ENCODE measurements around the gene OR1J4.

The OR1J4 gene

DNA sequence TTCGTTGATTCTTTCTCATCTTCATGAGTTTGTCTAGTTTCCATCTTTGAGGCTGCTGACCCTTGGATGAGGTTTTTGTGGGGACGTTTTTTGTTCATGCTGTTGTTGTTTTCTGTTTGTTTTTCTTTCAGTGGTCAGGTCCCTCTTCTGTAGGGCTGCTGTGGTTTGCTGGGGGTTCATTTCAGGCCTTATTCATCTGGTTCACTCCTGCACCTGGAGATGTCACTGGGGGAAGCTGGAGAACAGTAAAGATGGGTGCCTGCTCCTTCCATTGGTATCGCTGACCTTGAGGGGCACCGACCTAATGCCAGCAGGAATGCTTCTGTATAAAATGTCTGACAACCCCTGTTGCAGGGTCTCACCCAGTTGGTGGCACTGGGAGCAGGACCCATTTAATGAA is 42.5 kb downstream of the OR1J4 start:
- Histone ChIP-seq H3K4me1 (ENCODE audit: control insufficient read depth, insufficient read depth, low read length, poor library complexity, severe bottlenecking) (no peaks in the 10 kb centered on the region), H3K27ac (ENCODE audit: insufficient read depth, low read length, poor library complexity, severe bottlenecking) (no peak overlapping the region), H3K27me3 (replicated peaks; ENCODE audit: control insufficient read depth, insufficient read depth, low read length, poor library complexity, severe bottlenecking) (no peaks in the 10 kb centered on the region), H3K9me3 (ENCODE audit: control insufficient read depth, low read length) (no peaks in the 10 kb centered on the region), H3K36me3 (ENCODE audit: control insufficient read depth, insufficient read depth, low read length) (no peaks in the 10 kb centered on the region), H3K4me3 (ENCODE audit: insufficient read depth, low read depth, low read length, poor library complexity, severe bottlenecking) (no peak overlapping the region)
- DNase-seq = no peak

GRCh38 chr9:122562134-122562760 is 43.3 kb downstream of the OR1J4 start:
- no peaks in the 10 kb centered on the region for H3K9me3 ChIP-seq (ENCODE audit: control insufficient read depth, low read length)
- H3K36me3 ChIP-seq (ENCODE audit: control insufficient read depth, insufficient read depth, low read length) = no peaks in the 10 kb centered on the region
- H3K27ac ChIP-seq (ENCODE audit: insufficient read depth, low read length, poor library complexity, severe bottlenecking) = no peak overlapping the region
- no peaks in the 10 kb centered on the region for H3K27me3 ChIP-seq (replicated peaks; ENCODE audit: control insufficient read depth, insufficient read depth, low read length, poor library complexity, severe bottlenecking)
- DNase-seq = no peak
- H3K4me1 ChIP-seq (ENCODE audit: control insufficient read depth, insufficient read depth, low read length, poor library complexity, severe bottlenecking) = no peaks in the 10 kb centered on the region
- no peak overlapping the region for H3K4me3 ChIP-seq (ENCODE audit: insufficient read depth, low read depth, low read length, poor library complexity, severe bottlenecking)

DNA sequence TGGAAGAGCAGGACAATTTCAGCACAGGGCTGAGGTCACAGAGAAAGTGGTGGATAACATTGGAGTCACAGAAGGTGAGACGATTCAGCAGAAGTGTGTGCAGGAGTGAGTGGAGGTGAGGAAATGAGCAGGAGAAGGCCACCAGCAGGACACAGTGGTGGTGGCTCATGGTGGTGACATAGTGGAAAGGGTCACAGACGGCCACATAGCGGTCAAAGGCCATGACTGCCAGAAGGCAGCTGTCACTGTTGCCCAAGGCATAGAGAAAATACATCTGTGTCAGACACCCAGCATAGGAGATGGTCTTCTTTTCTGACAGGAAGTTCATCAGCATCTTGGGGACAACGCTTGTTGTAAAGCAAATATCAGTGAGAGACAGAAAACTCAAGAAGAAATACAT is 49.0 kb downstream of the OR1J4 start:
- DNase-seq = no peak
- Histone ChIP-seq H3K9me3 (ENCODE audit: control insufficient read depth, low read length) (no peaks in the 10 kb centered on the region), H3K4me3 (ENCODE audit: insufficient read depth, low read depth, low read length, poor library complexity, severe bottlenecking) (no peak overlapping the region), H3K27ac (ENCODE audit: insufficient read depth, low read length, poor library complexity, severe bottlenecking) (no peak overlapping the region), H3K27me3 (replicated peaks; ENCODE audit: control insufficient read depth, insufficient read depth, low read length, poor library complexity, severe bottlenecking) (no peaks in the 10 kb centered on the region), H3K4me1 (ENCODE audit: control insufficient read depth, insufficient read depth, low read length, poor library complexity, severe bottlenecking) (no peaks in the 10 kb centered on the region), H3K36me3 (ENCODE audit: control insufficient read depth, insufficient read depth, low read length) (no peaks in the 10 kb centered on the region)

Data from effector memory CD4-positive, alpha-beta T cell (primary cell).